GM23248 (cell line): ENCODE results near the gene CD79A.

Experiments
- EZH2 ChIP-seq: fragments of 200-600 bp; sonication (generic); IDR thresholded peaks from 2 replicates; pipeline ENCODE4 v1.6.1; 2018; ENCODE audit warnings: antibody characterized with exemption, mild to moderate bottlenecking; ENCODE audit not compliant: insufficient read depth, poor library complexity, severe bottlenecking
- EZH2phosphoT487 ChIP-seq: fragments of 200-600 bp; sonication (generic); IDR thresholded peaks from 2 replicates; pipeline ENCODE4 v1.6.1; 2018; ENCODE audit warnings: antibody characterized with exemption, moderate library complexity, mild to moderate bottlenecking, low read depth; ENCODE audit not compliant: insufficient read depth

DNA sequence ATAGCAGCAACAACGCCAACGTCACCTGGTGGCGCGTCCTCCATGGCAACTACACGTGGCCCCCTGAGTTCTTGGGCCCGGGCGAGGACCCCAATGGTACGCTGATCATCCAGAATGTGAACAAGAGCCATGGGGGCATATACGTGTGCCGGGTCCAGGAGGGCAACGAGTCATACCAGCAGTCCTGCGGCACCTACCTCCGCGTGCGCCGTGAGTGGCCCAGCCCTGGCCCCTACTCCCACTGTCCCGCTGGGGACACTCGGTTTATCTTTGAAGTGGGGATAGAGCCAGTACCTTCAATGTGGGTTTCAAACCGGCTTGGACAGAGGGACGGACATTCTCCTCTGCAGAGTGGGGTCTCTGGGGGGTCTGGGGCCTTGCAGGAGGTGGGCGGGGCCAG lies 2.0 kb downstream of the CD79A start:
- TF ChIP-seq EZH2 = no peak
- TF ChIP-seq EZH2phosphoT487 = no peak
